Kidney capillary endothelial cell (primary cell): ENCODE measurements around the gene ST8SIA4.

Experiments
- DNase-seq: peaks from one replicate; pipeline ENCODE4 v3.0.0-alpha.2; 2018; ENCODE audit warnings: low spot score

The ST8SIA4 gene

GRCh38 chr5:100779669-100780375 lies 123.3 kb downstream of the ST8SIA4 start:
- DNase-seq: no peak

- no peak for DNase-seq
Observed at GRCh38 chr5:100777680-100778300, 125.3 kb downstream of the ST8SIA4 start.

GRCh38 chr5:100775533-100775855 lies 127.6 kb downstream of the ST8SIA4 start:
- DNase-seq: no peak

GRCh38 chr5:100772548-100772947 lies 130.5 kb downstream of the ST8SIA4 start:
- DNase-seq: no peak

GRCh38 chr5:100772006-100772405 lies 131.1 kb downstream of the ST8SIA4 start:
- DNase-seq: no peak

- no peak for DNase-seq
Observed at GRCh38 chr5:100771181-100771580, 131.9 kb downstream of the ST8SIA4 start.

- no peak for DNase-seq
Observed at GRCh38 chr5:100768221-100768620, 134.9 kb downstream of the ST8SIA4 start.

GRCh38 chr5:100762995-100763394 lies 140.1 kb downstream of the ST8SIA4 start:
- DNase-seq: no peak

- DNase-seq: no peak
Observed at GRCh38 chr5:100762108-100762507, 141.0 kb downstream of the ST8SIA4 start.

GRCh38 chr5:100761192-100761591 lies 141.9 kb downstream of the ST8SIA4 start:
- no peak for DNase-seq

- no peak for DNase-seq
Observed at GRCh38 chr5:100760688-100761087, 142.4 kb downstream of the ST8SIA4 start.

- no peak for DNase-seq
Observed at GRCh38 chr5:100758780-100759179, 144.3 kb downstream of the ST8SIA4 start.

GRCh38 chr5:100758306-100758705 lies 144.8 kb downstream of the ST8SIA4 start:
- DNase-seq: no peak

GRCh38 chr5:100757618-100758017 lies 145.5 kb downstream of the ST8SIA4 start:
- DNase-seq: no peak
